A673 (cell line): ENCODE results near the gene SMIM5.

Source experiments
- EZH2 ChIP-seq: fragments of 200-600 bp; sonication (generic); IDR thresholded peaks from 2 replicates; pipeline ENCODE4 v1.6.1; 2017; ENCODE audit warnings: borderline replicate concordance, low read depth, mild to moderate bottlenecking, mixed read lengths, antibody characterized with exemption, low read length; ENCODE audit not compliant: poor library complexity, severe bottlenecking
- TF ChIP-seq, protein P1 (sequence below): fragments of 300-800, 200-600 bp; sonication (generic); conservative IDR thresholded peaks from 2 replicates; pipeline ENCODE4 v1.5.1; 2017; ENCODE audit warnings: low read depth, mild to moderate bottlenecking, antibody characterized with exemption, low read length, moderate library complexity, mixed read lengths

DNA sequence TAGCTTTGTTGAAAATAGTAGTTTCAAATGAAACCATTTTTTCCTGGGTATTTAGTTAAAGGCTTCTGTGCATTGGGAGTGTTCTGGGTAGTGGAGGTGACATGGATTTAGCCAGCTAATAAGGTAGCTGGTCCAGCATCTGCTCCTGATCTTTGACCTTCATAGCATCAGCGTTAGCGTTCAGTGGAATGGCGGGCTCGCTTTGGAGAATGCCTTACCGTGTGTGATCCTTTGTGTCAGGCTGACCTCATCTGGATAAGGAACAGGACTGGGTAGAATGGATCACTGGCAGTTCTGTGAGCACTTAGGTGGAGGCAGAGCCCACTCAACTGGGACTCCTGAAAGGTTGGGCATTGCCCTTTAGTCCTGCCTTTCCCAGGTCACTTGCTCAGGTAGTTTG, 37.6 kb downstream of the SMIM5 start:
- no peak for TF ChIP-seq EZH2
- TF ChIP-seq, protein P1, sequence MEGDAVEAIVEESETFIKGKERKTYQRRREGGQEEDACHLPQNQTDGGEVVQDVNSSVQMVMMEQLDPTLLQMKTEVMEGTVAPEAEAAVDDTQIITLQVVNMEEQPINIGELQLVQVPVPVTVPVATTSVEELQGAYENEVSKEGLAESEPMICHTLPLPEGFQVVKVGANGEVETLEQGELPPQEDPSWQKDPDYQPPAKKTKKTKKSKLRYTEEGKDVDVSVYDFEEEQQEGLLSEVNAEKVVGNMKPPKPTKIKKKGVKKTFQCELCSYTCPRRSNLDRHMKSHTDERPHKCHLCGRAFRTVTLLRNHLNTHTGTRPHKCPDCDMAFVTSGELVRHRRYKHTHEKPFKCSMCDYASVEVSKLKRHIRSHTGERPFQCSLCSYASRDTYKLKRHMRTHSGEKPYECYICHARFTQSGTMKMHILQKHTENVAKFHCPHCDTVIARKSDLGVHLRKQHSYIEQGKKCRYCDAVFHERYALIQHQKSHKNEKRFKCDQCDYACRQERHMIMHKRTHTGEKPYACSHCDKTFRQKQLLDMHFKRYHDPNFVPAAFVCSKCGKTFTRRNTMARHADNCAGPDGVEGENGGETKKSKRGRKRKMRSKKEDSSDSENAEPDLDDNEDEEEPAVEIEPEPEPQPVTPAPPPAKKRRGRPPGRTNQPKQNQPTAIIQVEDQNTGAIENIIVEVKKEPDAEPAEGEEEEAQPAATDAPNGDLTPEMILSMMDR = no peak
